COLO829 (cell line): ENCODE data around the gene NKX6-2.

Experiments
- DNase-seq: peaks from one replicate; pipeline ENCODE4 v3.0.0; 2012; ENCODE audit warnings: low spot score

NKX6-2 gene

GRCh38 chr10:132813001-132813401 lies 27.1 kb upstream of the NKX6-2 start:
- no peak for DNase-seq

GRCh38 chr10:132812520-132812919 lies 26.6 kb upstream of the NKX6-2 start:
- DNase-seq, result no peak

- DNase-seq, result no peak
Measured at GRCh38 chr10:132811891-132812481, 26.0 kb upstream of the NKX6-2 start.

- no peak for DNase-seq
Measured at GRCh38 chr10:132810807-132811700, 25.1 kb upstream of the NKX6-2 start.

GRCh38 chr10:132810141-132810806 lies 24.3 kb upstream of the NKX6-2 start:
- no peak for DNase-seq

- no peak for DNase-seq
Measured at GRCh38 chr10:132809232-132810140, 23.5 kb upstream of the NKX6-2 start.

- DNase-seq, result no peak
Measured at GRCh38 chr10:132808383-132809231, 22.7 kb upstream of the NKX6-2 start.

- no peak for DNase-seq
Measured at GRCh38 chr10:132807621-132808049, 21.7 kb upstream of the NKX6-2 start.

- no peak for DNase-seq
Measured at GRCh38 chr10:132806561-132807003, 20.6 kb upstream of the NKX6-2 start.

- DNase-seq, result no peak
Measured at GRCh38 chr10:132806110-132806509, 20.2 kb upstream of the NKX6-2 start.

- DNase-seq, result no peak
Measured at GRCh38 chr10:132805599-132805998, 19.7 kb upstream of the NKX6-2 start.

- DNase-seq, result no peak
Measured at GRCh38 chr10:132804785-132805426, 19.0 kb upstream of the NKX6-2 start.

- DNase-seq, result no peak
Measured at GRCh38 chr10:132804287-132804686, 18.3 kb upstream of the NKX6-2 start.

GRCh38 chr10:132803416-132804210 lies 17.7 kb upstream of the NKX6-2 start:
- no peak for DNase-seq

GRCh38 chr10:132802694-132803320 lies 16.9 kb upstream of the NKX6-2 start:
- DNase-seq, result no peak

- no peak for DNase-seq
Measured at GRCh38 chr10:132802048-132802447, 16.1 kb upstream of the NKX6-2 start.

- DNase-seq, result no peak
Measured at GRCh38 chr10:132799865-132800264, 13.9 kb upstream of the NKX6-2 start.

GRCh38 chr10:132798876-132799275 lies 12.9 kb upstream of the NKX6-2 start:
- no peak for DNase-seq

- no peak for DNase-seq
Measured at GRCh38 chr10:132798403-132798802, 12.5 kb upstream of the NKX6-2 start.
